B cell (primary cell): ENCODE data around the gene CCK. TPM values are rescaled to one million over a fixed set of nuclear protein-coding genes. Genes with fewer than 3 reads are reported as not detected.
A peak's percentile ranks its signal among the peaks of the same experiment; 100 is the strongest.

Experiments
- ATAC-seq: fragments of 200-7000 bp; cut with Tn5 transposase; one replicate; pipeline ENCODE4 v1.10.0; 2021; ENCODE audit warnings: low read depth, mild to moderate bottlenecking, moderate number of reproducible peaks, moderate library complexity
- CTCF ChIA-PET: fragments of 350-600 bp; sonication (Branson Sonifier 250); formaldehyde crosslinking; loops from one replicate; lab custom pipeline; 2021; ENCODE audit warnings: antibody characterized with exemption, inconsistent platforms; lab: Charles Lee
- POLR2A ChIA-PET: fragments of 350-600 bp; sonication (Branson Sonifier 250); formaldehyde crosslinking; loops from one replicate; lab custom pipeline; 2021; ENCODE audit warnings: antibody characterized with exemption; lab: Charles Lee
- DNase-seq: peaks from one replicate; pipeline ENCODE4 v3.0.0; 2013
- H2AFZ ChIP-seq: 2 replicates; pipeline ENCODE4 v1.6.1; 2012; ENCODE audit warnings: mild to moderate bottlenecking, low read depth, low read length; ENCODE audit not compliant: insufficient read depth, poor library complexity, severe bottlenecking
- H3K27ac ChIP-seq, 2 donors: 1 replicate in 1 of 2; 2 replicates in 1 of 2; pipeline ENCODE4 v1.5.1; 2012 to 2013; ENCODE audit warnings: low read length in 2 of 2, mild to moderate bottlenecking in 2 of 2, moderate library complexity in 1 of 2
- H3K27me3 ChIP-seq, 4 experiments: fragments of 200-600 bp in 1 of 4; sonication (generic) in 1 of 4; replicated peaks in 1 of 4; 1 replicate in 2 of 4; 2 replicates in 2 of 4; pipeline versions ENCODE4 v1.6.1 to v1.7.0; 2013 to 2016; ENCODE audit warnings: low read length in 3 of 4, mild to moderate bottlenecking in 2 of 4, mixed read lengths in 1 of 4, moderate library complexity in 1 of 4; ENCODE audit not compliant: insufficient read depth in 4 of 4, control insufficient read depth in 3 of 4; ENCODE audit errors: control extremely low read depth in 1 of 4
- H3K36me3 ChIP-seq, 2 experiments: replicated peaks in 1 of 2; 1 replicate in 1 of 2; 2 replicates in 1 of 2; pipeline versions ENCODE4 v1.6.1 to v1.7.1; 2013; ENCODE audit warnings: low read length in 1 of 2; ENCODE audit not compliant: insufficient read depth in 2 of 2, control insufficient read depth in 1 of 2; ENCODE audit errors: control extremely low read depth in 1 of 2, extremely low read depth in 1 of 2
- H3K4me1 ChIP-seq, 2 donors: fragments of 200-600 bp in 1 of 2; sonication (generic) in 1 of 2; 1 replicate in 1 of 2; 2 replicates in 1 of 2; pipeline versions ENCODE4 v1.5.1 to v1.6.1; 2013 to 2017; ENCODE audit warnings: low read length in 2 of 2; ENCODE audit not compliant: control insufficient read depth in 2 of 2, insufficient read depth in 2 of 2
- H3K4me2 ChIP-seq: replicated peaks from 2 replicates; pipeline ENCODE3; 2012; ENCODE audit warnings: mild to moderate bottlenecking, low read depth, low read length; ENCODE audit not compliant: poor library complexity, severe bottlenecking
- H3K4me3 ChIP-seq, 5 experiments: fragments of 200-600 bp in 1 of 5; sonication (generic) in 1 of 5; 1 replicate in 3 of 5; 2 replicates in 2 of 5; pipeline versions ENCODE4 v1.5.1 to v1.7.0; 2011 to 2016; ENCODE audit warnings: low read length in 4 of 5, mild to moderate bottlenecking in 4 of 5, low read depth in 2 of 5, control low read depth in 1 of 5, moderate library complexity in 1 of 5; ENCODE audit not compliant: insufficient read depth in 1 of 5; ENCODE audit errors: control extremely low read depth in 1 of 5, extremely low read depth in 1 of 5
- H3K79me2 ChIP-seq: fragments of 200-600 bp; sonication (generic); one replicate; pipeline ENCODE4 v1.6.0; 2016; ENCODE audit warnings: low read length; ENCODE audit not compliant: control insufficient read depth, insufficient read depth
- H3K9ac ChIP-seq: fragments of 200-600 bp; sonication (generic); 2 replicates; pipeline ENCODE4 v1.6.1; 2017; ENCODE audit warnings: mild to moderate bottlenecking, low read length, moderate library complexity
- H3K9me3 ChIP-seq, 3 donors: one replicate each; pipeline versions ENCODE4 v1.6.1 to v1.7.1; 2013; ENCODE audit warnings: low read length in 2 of 3; ENCODE audit not compliant: control insufficient read depth in 2 of 3, insufficient read depth in 1 of 3; ENCODE audit errors: control extremely low read depth in 1 of 3
- H4K20me1 ChIP-seq: 2 replicates; pipeline ENCODE4 v1.6.0; 2012; ENCODE audit warnings: mild to moderate bottlenecking, low read length; ENCODE audit not compliant: insufficient read depth, control insufficient read depth, poor library complexity, severe bottlenecking
- H3K27ac Mint-ChIP-seq: one replicate; pipeline ENCODE4 v1.8.0; 2021; ENCODE audit warnings: mixed read lengths
- H3K27me3 Mint-ChIP-seq: one replicate; pipeline ENCODE4 v1.8.0; 2021; ENCODE audit warnings: mixed read lengths
- H3K4me1 Mint-ChIP-seq: one replicate; pipeline ENCODE4 v1.8.0; 2021; ENCODE audit warnings: mixed read lengths
- H3K4me3 Mint-ChIP-seq: one replicate; pipeline ENCODE4 v1.8.0; 2021; ENCODE audit warnings: mixed read lengths
- H3K9me3 Mint-ChIP-seq: one replicate; pipeline ENCODE4 v1.8.0; 2022; ENCODE audit warnings: mixed read lengths; ENCODE audit not compliant: insufficient read depth
- EZH2 ChIP-seq: IDR thresholded peaks from 2 replicates; pipeline ENCODE4 v1.6.1; 2012; ENCODE audit warnings: borderline replicate concordance, low read depth, mild to moderate bottlenecking, moderate library complexity, low read length; ENCODE audit not compliant: insufficient read depth, poor library complexity, severe bottlenecking
- whole genome bisulfite sequencing: methylation state at CpG from one replicate; pipeline ENCODE4 v1.1.5; 2013; ENCODE audit warnings: missing lambda C conversion rate; ENCODE audit not compliant: insufficient coverage; 5-methylcytosine and 5-hydroxymethylcytosine counted together
- intact Hi-C: fragments of 100-400 bp; cut with micrococcal nuclease; formaldehyde crosslinking; loops from one replicate; pipeline ENCODE4 v1.10.0; 2022
- polyA plus RNA-seq: library from polyadenylated mRNA; depleted of rRNA; stranded (reverse); fragments of >200 nt; gene quantifications from 2 replicates; pipeline ENCODE4 v1.2.3, GENCODE V29; 2012
- total RNA-seq, 2 donors: library from RNA; stranded (reverse); fragments of 120-200 nt in 1 of 2; gene quantifications; 1 replicate in 1 of 2; 2 replicates in 1 of 2; pipeline versions ENCODE4 v1.2.3 to v1.2.4, GENCODE V29; 2013 to 2022
- TF ChIP-seq, protein P1 (sequence below): fragments of 200-600 bp; IDR thresholded peaks from one replicate; pipeline ENCODE4 v1.8.0; 2022; ENCODE audit warnings: antibody characterized with exemption, mild to moderate bottlenecking

The CCK gene
- total and polyA plus RNA-seq, 2 donors (not counting 1 experiment from before 2014, with no cell fraction given), result not detected

DNA sequence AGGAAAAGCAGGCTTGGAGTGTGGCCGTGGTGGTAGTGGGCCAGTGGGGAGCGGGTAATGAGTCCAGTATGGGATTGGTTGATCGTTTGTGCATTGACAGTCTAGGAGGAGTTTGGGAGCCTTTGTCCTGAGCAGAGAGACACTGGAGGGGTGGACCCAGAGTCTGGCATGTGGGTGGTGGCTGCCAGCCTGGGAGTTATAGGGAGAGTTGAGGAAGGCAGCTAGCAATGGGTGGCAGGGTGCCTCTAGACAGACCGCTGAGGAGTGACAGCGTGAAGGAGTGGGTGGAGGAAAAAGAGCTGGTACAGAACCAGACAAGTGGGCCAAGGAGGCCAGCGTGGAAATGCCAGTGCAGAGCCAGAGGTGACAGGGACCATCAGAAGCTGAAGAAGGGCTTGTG is 1.9 kb upstream of the CCK start:
- no peak overlapping the region for H3K9ac ChIP-seq
- Mint-ChIP-seq H3K27ac (no peak overlapping the region), H3K27me3 (peaks cover 58% of the 10 kb centered on the region), H3K4me3 (no peak overlapping the region), H3K4me1 (peaks cover 11% of the 10 kb centered on the region), H3K9me3 (peaks cover 3% of the 10 kb centered on the region)
- no peak overlapping the region for H3K4me3 ChIP-seq
- H4K20me1 ChIP-seq, result no peaks in the 10 kb centered on the region
- ChIA-PET CTCF (no interaction called here), POLR2A (no interaction called here)
- no peak overlapping the region for H3K27ac ChIP-seq
- H3K9me3 ChIP-seq, result peaks cover 0 to 18% (median 0%) of the 10 kb centered on the region in 3 donors
- no peaks in the 10 kb centered on the region for H3K36me3 ChIP-seq
- no peak for DNase-seq
- TF ChIP-seq, protein P1, sequence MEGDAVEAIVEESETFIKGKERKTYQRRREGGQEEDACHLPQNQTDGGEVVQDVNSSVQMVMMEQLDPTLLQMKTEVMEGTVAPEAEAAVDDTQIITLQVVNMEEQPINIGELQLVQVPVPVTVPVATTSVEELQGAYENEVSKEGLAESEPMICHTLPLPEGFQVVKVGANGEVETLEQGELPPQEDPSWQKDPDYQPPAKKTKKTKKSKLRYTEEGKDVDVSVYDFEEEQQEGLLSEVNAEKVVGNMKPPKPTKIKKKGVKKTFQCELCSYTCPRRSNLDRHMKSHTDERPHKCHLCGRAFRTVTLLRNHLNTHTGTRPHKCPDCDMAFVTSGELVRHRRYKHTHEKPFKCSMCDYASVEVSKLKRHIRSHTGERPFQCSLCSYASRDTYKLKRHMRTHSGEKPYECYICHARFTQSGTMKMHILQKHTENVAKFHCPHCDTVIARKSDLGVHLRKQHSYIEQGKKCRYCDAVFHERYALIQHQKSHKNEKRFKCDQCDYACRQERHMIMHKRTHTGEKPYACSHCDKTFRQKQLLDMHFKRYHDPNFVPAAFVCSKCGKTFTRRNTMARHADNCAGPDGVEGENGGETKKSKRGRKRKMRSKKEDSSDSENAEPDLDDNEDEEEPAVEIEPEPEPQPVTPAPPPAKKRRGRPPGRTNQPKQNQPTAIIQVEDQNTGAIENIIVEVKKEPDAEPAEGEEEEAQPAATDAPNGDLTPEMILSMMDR, result no peak
- TF ChIP-seq EZH2, result no peak
- 92% methylated on average over 6 of the region's 6 CpGs for WGBS
- no peaks in the 10 kb centered on the region for H3K79me2 ChIP-seq
- H2AFZ ChIP-seq, result no peak overlapping the region
- intact Hi-C loops, result no loop called here
- H3K27me3 ChIP-seq, result peaks cover 0 to 57% (median 26%) of the 10 kb centered on the region in 4 experiments
- ATAC-seq, result no peak
- H3K4me2 ChIP-seq, result no peak overlapping the region
- H3K4me1 ChIP-seq, result peaks cover 13 to 26% of the 10 kb centered on the region in 2 donors

DNA sequence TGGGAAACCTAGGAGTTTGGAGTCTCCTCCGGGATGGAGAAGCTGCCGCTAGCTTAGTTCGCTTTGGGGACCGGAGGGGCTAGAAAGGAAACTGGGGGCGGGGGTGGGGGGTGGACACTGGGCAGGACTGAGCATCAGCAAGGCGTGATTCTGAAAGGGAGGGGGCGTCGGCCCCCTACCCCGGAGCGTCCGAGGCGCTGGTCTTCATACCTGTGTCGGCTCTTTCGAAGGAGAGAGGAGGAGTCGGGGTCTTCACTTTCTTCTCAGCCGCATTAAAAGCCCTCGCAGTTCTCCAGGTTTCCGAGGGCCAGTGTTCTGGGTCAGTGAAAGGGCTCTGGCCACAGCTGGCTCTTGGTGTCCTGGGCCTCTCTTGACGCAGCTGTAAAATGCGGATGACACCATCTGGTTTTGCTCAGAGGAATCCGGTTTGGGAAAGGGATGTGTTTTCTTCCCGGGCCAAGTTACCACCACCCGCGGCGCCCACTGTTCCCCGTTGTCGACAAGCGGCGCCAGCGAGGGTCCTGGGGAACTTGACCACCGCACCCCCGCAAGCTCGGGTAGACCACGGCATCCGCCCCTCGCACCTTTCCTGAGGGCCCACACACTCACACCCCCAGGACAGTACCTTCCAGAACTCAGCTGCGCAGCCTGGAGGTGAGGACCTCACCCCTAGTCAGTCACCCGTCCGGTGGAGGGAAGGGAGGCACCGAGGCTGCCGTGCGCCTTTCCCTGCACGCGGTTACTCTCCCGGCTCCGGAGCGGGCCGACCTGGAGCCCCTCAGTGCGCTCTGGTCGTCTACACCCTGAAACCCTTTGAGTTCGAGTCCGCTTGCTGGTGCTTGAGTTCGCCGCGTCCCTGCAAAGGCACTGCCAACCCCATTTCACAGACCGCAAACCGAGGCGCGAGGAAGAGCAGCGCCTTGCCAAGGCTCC is 660 bp downstream of the CCK start:
- TF ChIP-seq EZH2, result no peak
- TF ChIP-seq, protein P1, result no peak

More for the DNA sequence above, 660 bp downstream of the CCK start:
- H4K20me1 ChIP-seq, result no peaks in the 10 kb centered on the region
- peak overlapping the region; percentile 51 for H3K4me2 ChIP-seq
- Mint-ChIP-seq H3K27ac (no peak overlapping the region), H3K9me3 (no peaks in the 10 kb centered on the region), H3K4me3 (no peak overlapping the region), H3K27me3 (peaks cover 63% of the 10 kb centered on the region), H3K4me1 (peaks cover 11% of the 10 kb centered on the region)
- H3K27me3 ChIP-seq, result peaks cover 0 to 71% (median 31%) of the 10 kb centered on the region in 4 experiments
- no peaks in the 10 kb centered on the region for H3K36me3 ChIP-seq
- H3K27ac ChIP-seq, result no peak overlapping the region
- H3K9me3 ChIP-seq, result peaks cover 0 to 14% (median 0%) of the 10 kb centered on the region in 3 donors
- H3K4me3 ChIP-seq, result no peak overlapping the region
- ChIA-PET POLR2A (no interaction called here), CTCF (interaction anchor here (1.2 kb wide), 1 partner anchor 18 kb away, joined by 3 read pairs; no protein-coding TSS in a partner anchor)
- no peak overlapping the region for H3K9ac ChIP-seq
- peak overlapping the region; percentile 10 for H2AFZ ChIP-seq
- H3K4me1 ChIP-seq, result peaks cover 13 to 29% of the 10 kb centered on the region in 2 donors
- 18% methylated on average over 60 of the region's 60 CpGs for WGBS
- ATAC-seq, result no peak
- intact Hi-C loops, result no loop called here
- no peaks in the 10 kb centered on the region for H3K79me2 ChIP-seq
- DNase-seq, result peak; percentile 4
